Measurements from ENCODE around the gene NDUFS6. TPM values are rescaled to one million over a fixed set of nuclear protein-coding genes. Genes with fewer than 3 reads are reported as not detected.

The NDUFS6 gene
- total RNA-seq, 1 experiment from 2014 or later: 104 TPM

DNA sequence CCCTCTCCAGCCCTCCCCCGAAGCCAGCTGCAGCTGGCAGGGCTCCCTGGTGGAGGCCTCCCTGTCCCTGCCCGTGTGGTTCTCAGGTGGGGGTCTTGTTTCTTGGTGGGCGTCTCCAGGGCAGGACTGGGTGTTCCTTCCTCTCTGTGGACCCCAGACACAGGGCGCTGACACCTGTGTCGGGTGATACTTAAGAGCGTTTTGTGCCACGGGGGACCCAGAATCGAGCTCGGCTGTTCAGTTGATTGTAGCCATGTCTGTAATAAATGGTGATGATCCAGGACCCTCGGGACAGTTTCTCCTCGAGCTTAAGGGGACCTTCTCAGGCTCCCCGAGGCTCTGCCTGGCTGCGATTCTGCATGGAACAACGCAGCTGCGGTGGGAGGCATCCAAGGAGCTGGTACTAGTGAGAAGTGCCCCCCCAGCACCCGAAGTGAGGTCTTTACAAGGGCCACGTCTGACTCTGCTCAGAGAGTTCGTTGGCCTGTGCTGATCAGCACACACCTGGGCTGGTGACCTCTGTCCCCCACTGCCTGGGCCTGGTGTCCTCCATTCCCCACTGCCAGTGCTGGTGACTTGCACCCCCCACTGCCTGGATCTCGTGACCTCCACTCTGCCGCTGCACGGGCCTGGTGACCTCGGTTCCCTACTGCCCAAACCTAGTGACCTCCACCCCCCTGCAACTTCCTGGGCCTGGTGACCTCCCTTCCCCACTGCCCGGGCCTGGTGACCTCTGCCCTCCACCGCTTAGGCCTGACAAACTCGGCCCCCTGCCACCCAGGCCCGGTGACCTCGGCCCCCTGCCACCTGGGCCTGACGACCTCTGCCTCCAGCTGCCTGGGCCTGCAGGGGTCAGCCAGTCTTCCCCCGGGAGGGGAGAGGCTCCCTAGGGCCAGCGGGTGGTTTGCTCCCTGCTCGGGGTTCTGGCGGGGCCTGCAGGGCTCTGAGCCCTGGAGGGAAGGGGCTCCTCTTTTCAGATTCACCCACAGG is 36.0 kb downstream of the NDUFS6 start:
- H3K9me3 ChIP-seq (ENCODE audit: low read length): no peaks in the 10 kb centered on the region
- H3K79me2 ChIP-seq (ENCODE audit: low read length): no peaks in the 10 kb centered on the region
- ChIA-PET POLR2A (ENCODE audit: unreplicated experiment) (no interaction called here), CTCF (no interaction called here)
- intact Hi-C loops (cut with micrococcal nuclease): no loop called here
- H4K20me1 ChIP-seq (ENCODE audit: low read length): no peaks in the 10 kb centered on the region
- DNase-seq (no peak), ATAC-seq (no peak)
- TF ChIP-seq, protein P1, sequence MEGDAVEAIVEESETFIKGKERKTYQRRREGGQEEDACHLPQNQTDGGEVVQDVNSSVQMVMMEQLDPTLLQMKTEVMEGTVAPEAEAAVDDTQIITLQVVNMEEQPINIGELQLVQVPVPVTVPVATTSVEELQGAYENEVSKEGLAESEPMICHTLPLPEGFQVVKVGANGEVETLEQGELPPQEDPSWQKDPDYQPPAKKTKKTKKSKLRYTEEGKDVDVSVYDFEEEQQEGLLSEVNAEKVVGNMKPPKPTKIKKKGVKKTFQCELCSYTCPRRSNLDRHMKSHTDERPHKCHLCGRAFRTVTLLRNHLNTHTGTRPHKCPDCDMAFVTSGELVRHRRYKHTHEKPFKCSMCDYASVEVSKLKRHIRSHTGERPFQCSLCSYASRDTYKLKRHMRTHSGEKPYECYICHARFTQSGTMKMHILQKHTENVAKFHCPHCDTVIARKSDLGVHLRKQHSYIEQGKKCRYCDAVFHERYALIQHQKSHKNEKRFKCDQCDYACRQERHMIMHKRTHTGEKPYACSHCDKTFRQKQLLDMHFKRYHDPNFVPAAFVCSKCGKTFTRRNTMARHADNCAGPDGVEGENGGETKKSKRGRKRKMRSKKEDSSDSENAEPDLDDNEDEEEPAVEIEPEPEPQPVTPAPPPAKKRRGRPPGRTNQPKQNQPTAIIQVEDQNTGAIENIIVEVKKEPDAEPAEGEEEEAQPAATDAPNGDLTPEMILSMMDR (conservative IDR thresholded peaks at IDR 0.05; ENCODE audit: low read depth, low read length): no peak
- no peak for TF ChIP-seq EZH2 (IDR thresholded peaks at IDR 0.05; ENCODE audit: low read length, unreplicated experiment)
- H2AFZ ChIP-seq (ENCODE audit: low read length): no peak overlapping the region
- H3K36me3 ChIP-seq (ENCODE audit: low read depth, low read length): no peaks in the 10 kb centered on the region
- BruUV-seq (replicated peaks): no TSS peak
- no peaks in the 10 kb centered on the region for H3K9me2 ChIP-seq (replicated peaks; ENCODE audit: low read length)
- H3K27me3 ChIP-seq (ENCODE audit: low read length): peaks cover 4% of the 10 kb centered on the region
- no peak overlapping the region for H3K27ac ChIP-seq (ENCODE audit: low read length)
- H3K4me1 ChIP-seq (ENCODE audit: insufficient read depth, low read length): no peaks in the 10 kb centered on the region
- H3K9ac ChIP-seq (ENCODE audit: low read length): no peak overlapping the region
- no peak overlapping the region for H3K4me2 ChIP-seq (ENCODE audit: low read length)
- no peak overlapping the region for H3K4me3 ChIP-seq (ENCODE audit: low read length)
- H3F3A ChIP-seq (ENCODE audit: low read length, unreplicated experiment): no peaks in the 10 kb centered on the region

- no peak for DNase-seq
- intact Hi-C loops (cut with micrococcal nuclease): no loop called here
- Histone ChIP-seq H3K4me3 (ENCODE audit: low read length) (no peak overlapping the region), H3K27me3 (ENCODE audit: low read length) (peaks cover 4% of the 10 kb centered on the region), H3K9me3 (ENCODE audit: low read length) (no peaks in the 10 kb centered on the region), H3K4me1 (ENCODE audit: insufficient read depth, low read length) (no peaks in the 10 kb centered on the region), H3K36me3 (ENCODE audit: low read depth, low read length) (no peaks in the 10 kb centered on the region), H3K79me2 (ENCODE audit: low read length) (no peaks in the 10 kb centered on the region), H3K9me2 (replicated peaks; ENCODE audit: low read length) (no peaks in the 10 kb centered on the region), H3K4me2 (ENCODE audit: low read length) (no peak overlapping the region), H3K9ac (ENCODE audit: low read length) (no peak overlapping the region), H2AFZ (ENCODE audit: low read length) (no peak overlapping the region), H4K20me1 (ENCODE audit: low read length) (no peaks in the 10 kb centered on the region), H3F3A (ENCODE audit: low read length, unreplicated experiment) (no peaks in the 10 kb centered on the region), H3K27ac (ENCODE audit: low read length) (no peak overlapping the region)
- TF ChIP-seq, protein P1 (conservative IDR thresholded peaks at IDR 0.05; ENCODE audit: low read depth, low read length): no peak
- no peak for TF ChIP-seq EZH2 (IDR thresholded peaks at IDR 0.05; ENCODE audit: low read length, unreplicated experiment)
- TF ChIP-seq EZH2phosphoT487 (IDR thresholded peaks at IDR 0.05; ENCODE audit: borderline replicate concordance, low read length): no peak
- POLR2A ChIA-PET (ENCODE audit: unreplicated experiment): no interaction called here
- ATAC-seq: no peak
- no TSS peak for BruUV-seq (replicated peaks)
- CTCF ChIA-PET: no interaction called here
Observed at GRCh38 chr5:1838013-1838412, 36.8 kb downstream of the NDUFS6 start.

DNA sequence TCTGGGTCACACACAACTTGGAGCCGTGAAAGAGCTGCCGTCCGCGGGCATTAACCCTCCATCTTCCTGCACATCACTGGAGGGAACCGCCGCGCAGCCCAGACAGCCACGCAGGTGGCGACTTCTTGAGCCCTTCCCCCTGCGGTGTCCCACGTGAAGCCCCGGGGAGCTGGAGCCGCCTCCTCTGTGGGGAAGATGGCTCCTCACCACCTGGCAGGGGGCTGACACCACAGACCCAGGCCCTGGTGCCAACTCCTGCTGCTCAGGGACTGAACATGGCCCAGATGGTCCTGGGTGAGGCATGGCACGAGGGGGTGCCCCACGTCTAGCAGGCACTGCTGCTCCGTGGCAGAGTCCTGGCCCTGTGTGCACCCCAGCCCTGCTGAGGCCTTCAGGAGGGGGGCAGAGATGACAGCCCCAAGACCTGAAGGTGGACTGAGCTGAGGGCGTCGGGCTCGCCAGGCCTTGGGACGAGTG is 38.9 kb downstream of the NDUFS6 start:
- POLR2A ChIA-PET (ENCODE audit: unreplicated experiment): no interaction called here
- H3K9me2 ChIP-seq (replicated peaks; ENCODE audit: low read length): no peaks in the 10 kb centered on the region
- TF ChIP-seq EZH2phosphoT487 (IDR thresholded peaks at IDR 0.05; ENCODE audit: borderline replicate concordance, low read length) (no peak), EZH2 (IDR thresholded peaks at IDR 0.05; ENCODE audit: low read length, unreplicated experiment) (no peak)
- TF ChIP-seq, protein P1 (conservative IDR thresholded peaks at IDR 0.05; ENCODE audit: low read depth, low read length): no peak
- no peaks in the 10 kb centered on the region for H3K9me3 ChIP-seq (ENCODE audit: low read length)
- no peaks in the 10 kb centered on the region for H4K20me1 ChIP-seq (ENCODE audit: low read length)
- no peak overlapping the region for H3K9ac ChIP-seq (ENCODE audit: low read length)
- no peaks in the 10 kb centered on the region for H3K79me2 ChIP-seq (ENCODE audit: low read length)
- peaks cover 4% of the 10 kb centered on the region for H3K27me3 ChIP-seq (ENCODE audit: low read length)
- no peak overlapping the region for H3K27ac ChIP-seq (ENCODE audit: low read length)
- no peak overlapping the region for H3K4me2 ChIP-seq (ENCODE audit: low read length)
- H3F3A ChIP-seq (ENCODE audit: low read length, unreplicated experiment): no peaks in the 10 kb centered on the region
- H3K36me3 ChIP-seq (ENCODE audit: low read depth, low read length): no peaks in the 10 kb centered on the region
- BruUV-seq (replicated peaks): no TSS peak
- CTCF ChIA-PET: no interaction called here
- no peak overlapping the region for H3K4me3 ChIP-seq (ENCODE audit: low read length)
- ATAC-seq: no peak
- no peak for DNase-seq
- intact Hi-C loops (cut with micrococcal nuclease): no loop called here
- no peaks in the 10 kb centered on the region for H3K4me1 ChIP-seq (ENCODE audit: insufficient read depth, low read length)
- H2AFZ ChIP-seq (ENCODE audit: low read length): no peak overlapping the region
